Smooth muscle cell (in vitro differentiated cells): ENCODE results near the gene MMP24. TPM values are rescaled to one million over a fixed set of nuclear protein-coding genes. Genes with fewer than 3 reads are reported as not detected.

Source experiments
- DNase-seq: peaks from one replicate; lab custom pipeline; 2025; ENCODE audit not compliant: unreplicated experiment; lab: John Stamatoyannopoulos, UW
- H2AFZ ChIP-seq: fragments of 200-600 bp; sonication (generic); 2 replicates; pipeline ENCODE4 v1.6.0; 2016; ENCODE audit warnings: antibody characterized with exemption, low read depth, mild to moderate bottlenecking
- H3F3A ChIP-seq: fragments of 200-600 bp; sonication (generic); 2 replicates; pipeline ENCODE4 v1.6.0; 2017; ENCODE audit warnings: antibody characterized with exemption, low read depth
- H3K27ac ChIP-seq: fragments of 200-600 bp; sonication (generic); 2 replicates; pipeline ENCODE4 v1.5.1; 2016; ENCODE audit warnings: low read depth, mild to moderate bottlenecking
- H3K27me3 ChIP-seq: fragments of 200-600 bp; sonication (generic); 2 replicates; pipeline ENCODE4 v1.6.1; 2016; ENCODE audit warnings: low read depth, mild to moderate bottlenecking
- H3K36me3 ChIP-seq: fragments of 200-600 bp; sonication (generic); 2 replicates; pipeline ENCODE4 v1.5.1; 2016; ENCODE audit warnings: low read depth
- H3K4me1 ChIP-seq: fragments of 200-600 bp; sonication (generic); 2 replicates; pipeline ENCODE4 v1.5.1; 2016; ENCODE audit warnings: low read depth
- H3K4me2 ChIP-seq: fragments of 200-600 bp; sonication (generic); 2 replicates; pipeline ENCODE4 v1.6.0; 2016; ENCODE audit warnings: mild to moderate bottlenecking
- H3K4me3 ChIP-seq: fragments of 200-600 bp; sonication (generic); 2 replicates; pipeline ENCODE4 v1.5.1; 2016; ENCODE audit warnings: mild to moderate bottlenecking
- H3K79me2 ChIP-seq: fragments of 200-600 bp; sonication (generic); 2 replicates; pipeline ENCODE4 v1.6.0; 2016; ENCODE audit warnings: low read depth, mild to moderate bottlenecking
- H3K9ac ChIP-seq: fragments of 200-600 bp; sonication (generic); 2 replicates; pipeline ENCODE4 v1.6.0; 2016; ENCODE audit warnings: low read depth
- H3K9me3 ChIP-seq: fragments of 200-600 bp; sonication (generic); replicated peaks from 2 replicates; pipeline ENCODE4 v1.5.1; 2016; ENCODE audit warnings: low read depth
- H4K20me1 ChIP-seq: fragments of 200-600 bp; sonication (generic); 2 replicates; pipeline ENCODE4 v1.6.0; 2016; ENCODE audit warnings: low read depth
- WGBS: methylation state at CpG from one replicate; pipeline ENCODE4 v1.1.7; 2016; ENCODE audit warnings: low lambda C conversion rate; 5-methylcytosine and 5-hydroxymethylcytosine counted together
- polyA plus RNA-seq: library from polyadenylated mRNA; unstranded; fragments of >200 nt; fragmentation: Nextera tagmentation; extraction: Ambion mirVana; gene quantifications from 2 replicates; pipeline ENCODE4 v1.2.1, GENCODE V29; 2016
- total RNA-seq: library from RNA; depleted of rRNA; stranded (reverse); fragments of >200 nt; gene quantifications from 2 replicates; pipeline ENCODE4 v1.2.3, GENCODE V29; 2014
- TF ChIP-seq, protein P1 (sequence below): fragments of 200-600 bp; sonication (generic); IDR thresholded peaks from 2 replicates; pipeline ENCODE4 v1.5.1; 2017; ENCODE audit warnings: borderline replicate concordance, mild to moderate bottlenecking, antibody characterized with exemption; ENCODE audit not compliant: insufficient read depth, poor library complexity, severe bottlenecking

The MMP24 gene
- total and polyA plus RNA-seq, 2 experiments from 2014 or later = 0.03 to 0.09 TPM

- Histone ChIP-seq H3K4me1 (peaks cover 17% of the 10 kb centered on the region), H3K4me2 (no peak overlapping the region), H3K79me2 (no peaks in the 10 kb centered on the region), H3K27me3 (no peaks in the 10 kb centered on the region), H3F3A (peaks cover 5% of the 10 kb centered on the region), H3K9ac (peak overlapping the region; percentile 14), H4K20me1 (no peaks in the 10 kb centered on the region), H3K27ac (peak overlapping the region; percentile 95), H3K9me3 (no peaks in the 10 kb centered on the region), H2AFZ (no peak overlapping the region), H3K4me3 (no peak overlapping the region), H3K36me3 (no peaks in the 10 kb centered on the region)
- TF ChIP-seq, protein P1, sequence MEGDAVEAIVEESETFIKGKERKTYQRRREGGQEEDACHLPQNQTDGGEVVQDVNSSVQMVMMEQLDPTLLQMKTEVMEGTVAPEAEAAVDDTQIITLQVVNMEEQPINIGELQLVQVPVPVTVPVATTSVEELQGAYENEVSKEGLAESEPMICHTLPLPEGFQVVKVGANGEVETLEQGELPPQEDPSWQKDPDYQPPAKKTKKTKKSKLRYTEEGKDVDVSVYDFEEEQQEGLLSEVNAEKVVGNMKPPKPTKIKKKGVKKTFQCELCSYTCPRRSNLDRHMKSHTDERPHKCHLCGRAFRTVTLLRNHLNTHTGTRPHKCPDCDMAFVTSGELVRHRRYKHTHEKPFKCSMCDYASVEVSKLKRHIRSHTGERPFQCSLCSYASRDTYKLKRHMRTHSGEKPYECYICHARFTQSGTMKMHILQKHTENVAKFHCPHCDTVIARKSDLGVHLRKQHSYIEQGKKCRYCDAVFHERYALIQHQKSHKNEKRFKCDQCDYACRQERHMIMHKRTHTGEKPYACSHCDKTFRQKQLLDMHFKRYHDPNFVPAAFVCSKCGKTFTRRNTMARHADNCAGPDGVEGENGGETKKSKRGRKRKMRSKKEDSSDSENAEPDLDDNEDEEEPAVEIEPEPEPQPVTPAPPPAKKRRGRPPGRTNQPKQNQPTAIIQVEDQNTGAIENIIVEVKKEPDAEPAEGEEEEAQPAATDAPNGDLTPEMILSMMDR = no peak
- WGBS = 93% methylated on average over 5 of the region's 5 CpGs
- DNase-seq = no peak
Observed at GRCh38 chr20:35317416-35318210, 91.1 kb downstream of the MMP24 start.

- Histone ChIP-seq H3K27ac (peak overlapping the region; percentile 95), H3K36me3 (no peaks in the 10 kb centered on the region), H3K27me3 (no peaks in the 10 kb centered on the region), H3K4me3 (no peak overlapping the region), H3K9me3 (no peaks in the 10 kb centered on the region), H3K79me2 (no peaks in the 10 kb centered on the region), H4K20me1 (no peaks in the 10 kb centered on the region), H3K4me2 (peak overlapping the region; percentile 76), H3F3A (peaks cover 5% of the 10 kb centered on the region), H3K9ac (peak overlapping the region; percentile 46), H3K4me1 (peaks cover 17% of the 10 kb centered on the region), H2AFZ (no peak overlapping the region)
- DNase-seq = no peak
- TF ChIP-seq, protein P1 = no peak
- 75% methylated on average over 6 of the region's 6 CpGs for WGBS
Observed at GRCh38 chr20:35318502-35319157, 92.1 kb downstream of the MMP24 start.

DNA sequence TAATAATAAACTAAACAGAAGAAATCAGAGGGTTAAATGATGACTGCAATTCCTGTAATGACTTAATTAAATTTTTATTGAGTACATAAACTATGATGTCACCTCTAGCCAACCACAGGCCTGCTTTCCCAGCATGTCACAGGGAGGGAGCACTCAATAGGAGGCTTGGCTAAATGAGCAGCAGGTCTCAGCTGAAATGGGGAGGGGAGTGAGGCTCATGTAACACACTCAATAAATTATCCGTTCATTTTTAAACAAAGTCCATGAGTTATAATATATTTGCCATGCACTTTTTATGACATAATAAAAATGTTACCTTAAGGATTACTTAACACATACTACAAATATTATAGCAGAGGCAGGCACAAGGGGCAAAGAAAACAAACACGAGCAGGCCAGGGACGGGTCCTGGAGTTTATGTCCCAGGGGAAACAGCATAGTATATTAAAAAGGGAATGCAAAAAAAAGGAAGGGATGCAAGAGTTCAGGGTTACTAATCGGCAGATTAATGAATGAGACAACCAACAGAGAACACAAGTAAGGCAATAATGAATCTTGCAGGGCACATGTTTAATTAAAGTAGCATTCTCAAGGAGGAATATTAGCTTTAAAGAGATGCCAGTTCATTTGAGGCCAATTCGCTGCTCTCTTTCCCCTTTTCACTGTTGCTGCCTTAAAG, 92.8 kb downstream of the MMP24 start:
- H3K9ac ChIP-seq = peak overlapping the region; percentile 31
- no peaks in the 10 kb centered on the region for H3K79me2 ChIP-seq
- H2AFZ ChIP-seq = no peak overlapping the region
- no peaks in the 10 kb centered on the region for H3K27me3 ChIP-seq
- TF ChIP-seq, protein P1 = no peak
- no peak for DNase-seq
- no peaks in the 10 kb centered on the region for H4K20me1 ChIP-seq
- no peaks in the 10 kb centered on the region for H3K36me3 ChIP-seq
- peaks cover 17% of the 10 kb centered on the region for H3K4me1 ChIP-seq
- peak overlapping the region; percentile 95 for H3K27ac ChIP-seq
- H3K4me3 ChIP-seq = no peak overlapping the region
- peak overlapping the region; percentile 76 for H3K4me2 ChIP-seq
- 59% methylated on average over 5 of the region's 5 CpGs for WGBS
- no peaks in the 10 kb centered on the region for H3K9me3 ChIP-seq
- H3F3A ChIP-seq = peaks cover 5% of the 10 kb centered on the region
